Epithelial cell of esophagus (primary cell): ENCODE results near the gene FCRL3.

Experiments used
- DNase-seq: peaks from one replicate; pipeline ENCODE4 v3.0.0; 2010; ENCODE audit warnings: low read depth
- H3K4me3 ChIP-seq: 2 replicates; pipeline ENCODE4 v1.5.1; 2011; ENCODE audit warnings: mild to moderate bottlenecking, low read length, control low read depth
- TF ChIP-seq, protein P1 (sequence below): IDR thresholded peaks from 2 replicates; pipeline ENCODE4 v1.5.1; 2011; ENCODE audit warnings: low read depth, mild to moderate bottlenecking, low read length, control low read depth, inconsistent platforms; ENCODE audit not compliant: insufficient read depth; ENCODE audit errors: missing control alignments

Gene FCRL3

DNA sequence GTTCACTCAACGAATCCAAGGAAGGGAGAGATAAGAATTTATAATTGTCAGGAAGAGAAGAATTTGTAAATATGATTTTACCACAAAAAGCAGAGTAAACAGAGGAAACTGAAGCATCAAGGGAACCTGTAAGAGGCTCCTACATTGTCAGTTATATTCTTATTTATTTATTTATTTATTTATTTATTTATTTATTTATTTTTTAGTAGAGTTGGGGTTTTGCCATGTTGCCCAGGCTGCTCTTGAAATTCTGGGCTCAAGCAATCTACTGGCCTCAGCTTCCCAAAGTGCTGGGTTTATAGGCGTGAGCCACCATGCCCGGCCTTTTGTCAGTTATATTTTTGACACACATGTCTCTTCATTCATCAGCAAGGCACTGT, 47.1 kb downstream of the FCRL3 start:
- H3K4me3 ChIP-seq = no peak overlapping the region
- TF ChIP-seq, protein P1, sequence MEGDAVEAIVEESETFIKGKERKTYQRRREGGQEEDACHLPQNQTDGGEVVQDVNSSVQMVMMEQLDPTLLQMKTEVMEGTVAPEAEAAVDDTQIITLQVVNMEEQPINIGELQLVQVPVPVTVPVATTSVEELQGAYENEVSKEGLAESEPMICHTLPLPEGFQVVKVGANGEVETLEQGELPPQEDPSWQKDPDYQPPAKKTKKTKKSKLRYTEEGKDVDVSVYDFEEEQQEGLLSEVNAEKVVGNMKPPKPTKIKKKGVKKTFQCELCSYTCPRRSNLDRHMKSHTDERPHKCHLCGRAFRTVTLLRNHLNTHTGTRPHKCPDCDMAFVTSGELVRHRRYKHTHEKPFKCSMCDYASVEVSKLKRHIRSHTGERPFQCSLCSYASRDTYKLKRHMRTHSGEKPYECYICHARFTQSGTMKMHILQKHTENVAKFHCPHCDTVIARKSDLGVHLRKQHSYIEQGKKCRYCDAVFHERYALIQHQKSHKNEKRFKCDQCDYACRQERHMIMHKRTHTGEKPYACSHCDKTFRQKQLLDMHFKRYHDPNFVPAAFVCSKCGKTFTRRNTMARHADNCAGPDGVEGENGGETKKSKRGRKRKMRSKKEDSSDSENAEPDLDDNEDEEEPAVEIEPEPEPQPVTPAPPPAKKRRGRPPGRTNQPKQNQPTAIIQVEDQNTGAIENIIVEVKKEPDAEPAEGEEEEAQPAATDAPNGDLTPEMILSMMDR = no peak
- DNase-seq = no peak

DNA sequence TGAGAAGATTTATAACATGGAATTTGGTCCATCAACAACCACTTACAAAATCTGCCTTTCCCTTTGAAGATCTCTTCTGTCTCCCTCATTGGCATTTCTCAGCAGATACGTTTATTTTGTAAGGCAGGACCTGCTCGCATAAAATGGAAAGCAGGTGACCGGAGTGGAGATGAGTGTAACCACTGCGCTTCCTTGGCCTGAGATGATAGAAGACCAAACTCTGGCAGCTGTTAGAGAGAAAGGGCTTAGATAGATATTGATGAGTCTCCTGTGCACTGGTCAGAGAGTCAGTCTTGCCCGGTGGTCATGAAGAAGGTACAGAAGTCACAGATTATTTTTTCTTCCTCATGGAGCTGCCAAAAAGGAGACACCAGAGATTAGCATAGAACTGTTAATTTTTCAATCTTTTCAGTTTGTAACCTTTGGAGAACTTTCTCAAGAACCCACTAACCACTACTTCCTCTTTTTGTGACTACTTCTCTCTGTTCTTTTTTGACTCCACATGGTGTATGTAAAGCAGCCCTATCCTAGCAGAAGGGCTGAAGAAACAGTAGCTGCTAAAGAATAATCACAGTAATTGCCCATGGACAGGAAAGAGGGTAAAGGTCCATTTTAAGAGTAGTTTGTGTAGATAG, 47.6 kb downstream of the FCRL3 start:
- TF ChIP-seq, protein P1 = no peak
- no peak overlapping the region for H3K4me3 ChIP-seq
- DNase-seq = no peak

DNA sequence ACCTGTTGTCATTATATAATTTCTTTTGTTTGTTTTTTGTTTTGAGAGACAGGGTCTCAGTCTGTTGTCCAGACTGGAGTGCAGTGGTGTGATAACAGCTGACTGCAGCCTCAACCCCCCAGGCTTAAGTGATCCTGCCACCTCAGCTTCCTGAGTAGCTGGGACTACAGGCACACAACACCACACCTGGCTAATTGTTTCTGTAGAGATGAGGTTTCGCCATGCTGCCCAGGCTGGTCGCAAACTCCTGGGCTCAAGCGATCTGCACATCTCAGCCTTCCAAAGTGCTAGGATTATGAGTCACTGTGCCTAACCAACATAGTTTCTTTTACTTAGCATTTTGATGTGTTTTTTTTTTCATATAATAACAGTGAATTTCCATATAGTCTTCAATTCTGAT, 52.3 kb downstream of the FCRL3 start:
- TF ChIP-seq, protein P1 = no peak
- no peak for DNase-seq
- no peak overlapping the region for H3K4me3 ChIP-seq

DNA sequence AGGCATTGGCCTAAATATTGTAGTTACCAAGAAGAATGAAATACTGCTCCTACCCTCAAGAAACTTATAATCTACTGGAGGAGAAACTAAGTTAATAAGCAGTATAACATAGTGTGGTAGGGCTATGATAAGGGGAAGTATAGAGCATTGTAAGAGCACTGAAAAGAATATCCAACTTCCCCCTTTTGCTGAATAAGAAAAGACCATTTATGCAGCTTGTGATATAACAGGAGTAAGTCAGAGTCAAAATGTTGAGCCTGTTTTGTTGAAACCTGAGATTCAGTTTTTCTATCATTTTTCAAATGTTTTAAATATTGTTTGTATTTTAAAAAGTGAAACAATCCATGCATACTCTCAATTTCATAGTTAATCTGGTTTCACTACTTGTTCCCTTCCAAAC, 54.4 kb downstream of the FCRL3 start:
- DNase-seq = no peak
- TF ChIP-seq, protein P1 = no peak
- no peak overlapping the region for H3K4me3 ChIP-seq

GRCh38 chr1:157641177-157641576, 59.4 kb downstream of the FCRL3 start:
- DNase-seq = no peak
- TF ChIP-seq, protein P1 = no peak
- no peak overlapping the region for H3K4me3 ChIP-seq

DNA sequence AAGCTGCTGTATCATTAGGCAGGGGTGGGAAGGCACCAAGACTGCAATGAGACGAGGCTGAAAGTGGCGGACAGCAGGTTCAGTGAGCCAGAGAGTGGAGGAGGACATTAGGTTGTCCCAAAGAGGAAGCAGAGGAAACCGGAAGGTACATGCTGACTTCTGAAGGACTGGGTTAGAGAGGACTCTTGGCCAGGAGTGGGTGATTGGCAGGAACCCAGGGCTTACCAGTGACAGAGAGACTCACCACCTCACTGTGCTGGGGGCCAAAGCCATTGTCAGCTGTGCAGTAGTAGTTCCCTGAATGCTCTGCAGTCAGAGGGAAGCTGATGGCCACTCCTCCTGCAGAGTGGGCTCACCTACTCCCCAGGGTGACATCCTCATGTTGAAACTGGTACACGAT, 60.8 kb downstream of the FCRL3 start:
- no peak overlapping the region for H3K4me3 ChIP-seq
- TF ChIP-seq, protein P1 = no peak
- no peak for DNase-seq

DNA sequence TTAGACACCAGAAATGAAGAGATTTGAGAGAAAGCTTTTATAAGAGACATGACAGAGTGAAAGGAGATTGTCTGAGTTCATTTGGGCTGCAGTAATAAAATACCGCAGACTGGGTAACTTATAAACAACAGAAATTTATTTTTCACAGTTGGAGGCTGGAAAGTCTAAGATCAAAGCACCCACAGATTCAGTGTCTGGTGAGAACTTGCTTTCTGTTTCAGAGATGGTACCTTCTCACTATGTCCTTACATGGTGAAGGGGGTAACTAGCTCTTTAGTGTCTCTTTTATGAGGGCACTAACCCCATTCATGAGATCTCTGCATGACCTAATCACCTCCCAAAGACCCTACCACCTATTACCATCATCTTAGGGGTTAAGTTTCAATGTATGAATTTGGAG, 71.8 kb downstream of the FCRL3 start:
- TF ChIP-seq, protein P1 = no peak
- H3K4me3 ChIP-seq = no peak overlapping the region
- no peak for DNase-seq
